ENCODE results near the gene CADPS2. TPM values are rescaled to one million over a fixed set of nuclear protein-coding genes. Genes with fewer than 3 reads are reported as not detected.

Gene CADPS2
- total and polyA plus RNA-seq, 2 donors (not counting 1 experiment from before 2014, with no cell fraction given): not detected

DNA sequence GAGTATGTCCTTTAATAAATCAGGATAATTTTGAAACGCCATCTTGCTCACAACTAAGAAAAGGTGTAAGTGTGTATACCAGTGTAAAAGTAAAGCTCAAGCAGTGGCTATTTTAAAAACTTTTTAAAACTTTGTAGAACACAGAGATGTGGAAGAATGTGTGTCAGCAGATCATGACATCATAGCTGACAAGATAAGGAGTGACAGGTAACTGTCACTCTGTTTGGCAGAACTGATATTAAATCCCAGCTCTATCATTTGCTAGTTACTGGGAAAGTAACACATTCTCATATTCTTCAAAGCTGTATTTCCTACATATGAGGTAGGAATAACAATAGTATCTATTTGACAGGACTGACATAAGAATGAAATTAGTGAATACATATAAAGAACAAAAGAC lies 119.7 kb downstream of the CADPS2 start:
- intact Hi-C loops (cut with micrococcal nuclease): no loop called here
- DNase-seq: no peak

GRCh38 chr7:122764902-122765301 lies 121.4 kb downstream of the CADPS2 start:
- ChIA-PET CTCF (no interaction called here), POLR2A (no interaction called here)
- no peaks in the 10 kb centered on the region for H3K27me3 ChIP-seq (replicated peaks in 1 of 4; ENCODE audit: control extremely low read depth in 1 of 4, control insufficient read depth in 3 of 4, insufficient read depth in 4 of 4, low read length in 3 of 4)
- ATAC-seq (ENCODE audit: low read depth): no peak
- TF ChIP-seq CTCF (IDR thresholded peaks at IDR 0.05) (no peak), EZH2 (IDR thresholded peaks at IDR 0.05; ENCODE audit: borderline replicate concordance, insufficient read depth, low read depth, low read length, poor library complexity, severe bottlenecking) (no peak)
- no peaks in the 10 kb centered on the region for H3K4me1 ChIP-seq (ENCODE audit: control insufficient read depth in 2 of 2, insufficient read depth in 2 of 2, low read length in 2 of 2)
- H3K36me3 ChIP-seq (replicated peaks in 1 of 2; ENCODE audit: control extremely low read depth in 1 of 2, control insufficient read depth in 1 of 2, extremely low read depth in 1 of 2, insufficient read depth in 2 of 2, low read length in 1 of 2): no peaks in the 10 kb centered on the region
- H3K27ac ChIP-seq (ENCODE audit: low read length in 2 of 2): no peak overlapping the region
- intact Hi-C loops (cut with micrococcal nuclease): no loop called here
- no peak for DNase-seq
- H3K4me3 ChIP-seq (ENCODE audit: control extremely low read depth in 1 of 5, extremely low read depth in 1 of 5, insufficient read depth in 1 of 5, low read depth in 2 of 5, low read length in 4 of 5): no peak overlapping the region
- H3K79me2 ChIP-seq (ENCODE audit: control insufficient read depth, insufficient read depth, low read length): no peaks in the 10 kb centered on the region
- no peak overlapping the region for H3K4me3 Mint-ChIP-seq
- no peak overlapping the region for H3K27ac Mint-ChIP-seq
- no peak overlapping the region for H2AFZ ChIP-seq (ENCODE audit: insufficient read depth, low read depth, low read length, poor library complexity, severe bottlenecking)
- no peak overlapping the region for H3K9ac ChIP-seq (ENCODE audit: low read length)
- peaks cover 2% of the 10 kb centered on the region for H3K9me3 Mint-ChIP-seq (ENCODE audit: insufficient read depth)
- no peaks in the 10 kb centered on the region for H3K4me1 Mint-ChIP-seq
- H3K9me3 ChIP-seq (ENCODE audit: control extremely low read depth in 1 of 3, control insufficient read depth in 2 of 3, insufficient read depth in 1 of 3, low read length in 2 of 3): no peaks in the 10 kb centered on the region
- WGBS (ENCODE audit: insufficient coverage): no CpG with 5 or more reads among the region's 1 CpG
- H3K4me2 ChIP-seq (replicated peaks; ENCODE audit: low read depth, low read length, poor library complexity, severe bottlenecking): no peak overlapping the region
- H3K27me3 Mint-ChIP-seq: no peaks in the 10 kb centered on the region
- H4K20me1 ChIP-seq (ENCODE audit: control insufficient read depth, insufficient read depth, low read length, poor library complexity, severe bottlenecking): no peaks in the 10 kb centered on the region

More for the DNA sequence above, 119.7 kb downstream of the CADPS2 start:
- Histone ChIP-seq H4K20me1 (ENCODE audit: control insufficient read depth, insufficient read depth, low read length, poor library complexity, severe bottlenecking) (no peaks in the 10 kb centered on the region), H3K4me2 (replicated peaks; ENCODE audit: low read depth, low read length, poor library complexity, severe bottlenecking) (no peak overlapping the region), H3K27ac (ENCODE audit: low read length in 2 of 2) (no peak overlapping the region), H3K36me3 (replicated peaks in 1 of 2; ENCODE audit: control extremely low read depth in 1 of 2, control insufficient read depth in 1 of 2, extremely low read depth in 1 of 2, insufficient read depth in 2 of 2, low read length in 1 of 2) (no peaks in the 10 kb centered on the region), H3K4me3 (ENCODE audit: control extremely low read depth in 1 of 5, extremely low read depth in 1 of 5, insufficient read depth in 1 of 5, low read depth in 2 of 5, low read length in 4 of 5) (no peak overlapping the region), H3K79me2 (ENCODE audit: control insufficient read depth, insufficient read depth, low read length) (no peaks in the 10 kb centered on the region), H3K27me3 (replicated peaks in 1 of 4; ENCODE audit: control extremely low read depth in 1 of 4, control insufficient read depth in 3 of 4, insufficient read depth in 4 of 4, low read length in 3 of 4) (no peaks in the 10 kb centered on the region), H3K9me3 (ENCODE audit: control extremely low read depth in 1 of 3, control insufficient read depth in 2 of 3, insufficient read depth in 1 of 3, low read length in 2 of 3) (no peaks in the 10 kb centered on the region), H3K9ac (ENCODE audit: low read length) (no peak overlapping the region), H2AFZ (ENCODE audit: insufficient read depth, low read depth, low read length, poor library complexity, severe bottlenecking) (no peak overlapping the region), H3K4me1 (ENCODE audit: control insufficient read depth in 2 of 2, insufficient read depth in 2 of 2, low read length in 2 of 2) (no peaks in the 10 kb centered on the region)
- no peaks in the 10 kb centered on the region for H3K27me3 Mint-ChIP-seq
- TF ChIP-seq EZH2 (IDR thresholded peaks at IDR 0.05; ENCODE audit: borderline replicate concordance, insufficient read depth, low read depth, low read length, poor library complexity, severe bottlenecking) (no peak), CTCF (IDR thresholded peaks at IDR 0.05) (no peak)
- ATAC-seq (ENCODE audit: low read depth): no peak
- ChIA-PET CTCF (no interaction called here), POLR2A (no interaction called here)
- H3K4me3 Mint-ChIP-seq: no peak overlapping the region
- H3K27ac Mint-ChIP-seq: no peak overlapping the region
- WGBS (ENCODE audit: insufficient coverage): no CpG with 5 or more reads among the region's 1 CpG
- H3K4me1 Mint-ChIP-seq: no peaks in the 10 kb centered on the region
- peaks cover 2% of the 10 kb centered on the region for H3K9me3 Mint-ChIP-seq (ENCODE audit: insufficient read depth)
